ENCODE results near the gene UBAC2.

The UBAC2 gene

DNA sequence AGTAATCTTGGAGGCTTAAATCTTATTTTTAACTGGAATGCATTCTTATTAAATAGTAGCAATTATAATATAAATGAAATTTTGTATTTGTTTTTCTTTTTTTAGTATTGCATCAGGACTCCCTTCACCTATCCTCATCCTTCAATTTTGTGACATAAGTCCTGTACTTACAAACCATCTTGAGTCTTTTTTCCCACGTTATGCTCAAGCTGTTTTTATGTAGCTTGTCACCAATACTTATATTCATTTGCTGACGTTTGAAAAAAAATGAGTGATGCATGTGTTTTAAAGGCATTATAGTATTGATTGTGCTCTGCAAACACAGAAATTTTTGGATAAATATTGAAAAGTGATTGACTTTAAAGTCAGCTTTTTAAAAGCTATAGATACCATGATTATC is 56.6 kb downstream of the UBAC2 start:
- H3K4me3 ChIP-seq (ENCODE audit: low read length), result peak overlapping the region; percentile 96; the same call in 1 of the 2 replicates
- no peak for TF ChIP-seq ZNF274 (IDR thresholded peaks at IDR 0.05; ENCODE audit: low read depth, low read length)

DNA sequence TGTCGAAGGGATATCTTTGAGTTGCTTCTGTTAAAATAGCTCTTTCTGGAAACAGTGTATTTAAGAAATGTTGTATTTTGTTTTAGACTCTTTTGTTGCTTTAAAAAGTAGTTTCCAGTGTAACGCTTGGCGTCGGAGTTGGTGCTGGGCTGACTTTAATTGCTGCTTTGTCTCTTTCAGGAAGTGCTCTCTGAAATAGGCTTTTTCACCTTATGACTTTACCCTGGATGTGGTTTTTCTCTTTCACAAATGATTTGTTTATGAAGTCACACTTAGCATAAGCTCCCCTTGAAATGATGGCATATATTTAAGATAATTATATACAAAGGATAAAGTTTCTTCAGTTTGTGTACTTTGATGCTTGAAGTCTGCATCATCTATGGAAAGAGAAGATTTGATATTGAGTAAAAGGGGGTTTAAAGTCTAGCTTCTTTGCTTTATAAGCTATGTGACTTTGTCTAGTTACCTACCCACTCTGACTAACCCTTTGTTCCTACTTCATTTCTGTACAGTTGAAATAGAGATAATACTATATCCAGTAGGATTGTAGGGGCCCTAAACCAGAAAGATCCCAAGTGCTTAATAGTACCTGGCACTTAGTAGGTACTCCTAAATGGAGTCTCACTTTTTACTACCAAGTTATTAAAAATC is 57.7 kb downstream of the UBAC2 start, which contains the start of gene GPR18:
TSS of gene GPR18 (minus strand) at position 170 of the 651 bp plus-strand sequence. CDS start 2,507 bp downstream, outside the sequence.
- no peak for TF ChIP-seq ZNF274 (IDR thresholded peaks at IDR 0.05; ENCODE audit: low read depth, low read length)
- H3K4me3 ChIP-seq (ENCODE audit: low read length), result peak within 1 kb of the TSS; percentile 96

DNA sequence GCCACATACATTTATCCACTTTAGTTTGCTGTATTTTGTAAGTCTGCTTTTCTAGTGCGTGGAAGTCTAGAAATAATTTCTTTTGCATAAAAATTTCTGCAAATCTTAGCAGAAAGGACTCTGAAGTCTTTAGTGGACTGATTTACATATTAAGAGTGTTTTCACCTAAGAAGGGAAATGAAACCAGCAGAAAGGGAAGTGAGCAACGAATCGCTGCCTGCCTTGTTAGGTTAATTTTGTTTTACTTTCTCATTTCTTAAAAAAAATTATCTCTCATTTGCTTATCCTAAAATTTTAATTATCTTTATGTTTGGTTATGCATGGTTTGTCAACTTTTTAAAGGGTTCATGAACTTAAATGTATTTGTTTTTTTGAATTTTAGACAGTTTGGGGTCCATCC is 58.3 kb downstream of the UBAC2 start:
- no peak overlapping the region for H3K4me3 ChIP-seq (ENCODE audit: low read length)

GRCh38 chr13:99260216-99260615 is 59.6 kb downstream of the UBAC2 start:
- no peak overlapping the region for H3K4me3 ChIP-seq (ENCODE audit: low read length)
- no peak for TF ChIP-seq ZNF274 (IDR thresholded peaks at IDR 0.05; ENCODE audit: low read depth, low read length)

More for the DNA sequence above, 58.3 kb downstream of the UBAC2 start:
- TF ChIP-seq ZNF274 (IDR thresholded peaks at IDR 0.05; ENCODE audit: low read depth, low read length), result no peak

GRCh38 chr13:99261059-99261458 is 60.4 kb downstream of the UBAC2 start:
- no peak overlapping the region for H3K4me3 ChIP-seq (ENCODE audit: low read length)
- TF ChIP-seq ZNF274 (IDR thresholded peaks at IDR 0.05; ENCODE audit: low read depth, low read length), result no peak

DNA sequence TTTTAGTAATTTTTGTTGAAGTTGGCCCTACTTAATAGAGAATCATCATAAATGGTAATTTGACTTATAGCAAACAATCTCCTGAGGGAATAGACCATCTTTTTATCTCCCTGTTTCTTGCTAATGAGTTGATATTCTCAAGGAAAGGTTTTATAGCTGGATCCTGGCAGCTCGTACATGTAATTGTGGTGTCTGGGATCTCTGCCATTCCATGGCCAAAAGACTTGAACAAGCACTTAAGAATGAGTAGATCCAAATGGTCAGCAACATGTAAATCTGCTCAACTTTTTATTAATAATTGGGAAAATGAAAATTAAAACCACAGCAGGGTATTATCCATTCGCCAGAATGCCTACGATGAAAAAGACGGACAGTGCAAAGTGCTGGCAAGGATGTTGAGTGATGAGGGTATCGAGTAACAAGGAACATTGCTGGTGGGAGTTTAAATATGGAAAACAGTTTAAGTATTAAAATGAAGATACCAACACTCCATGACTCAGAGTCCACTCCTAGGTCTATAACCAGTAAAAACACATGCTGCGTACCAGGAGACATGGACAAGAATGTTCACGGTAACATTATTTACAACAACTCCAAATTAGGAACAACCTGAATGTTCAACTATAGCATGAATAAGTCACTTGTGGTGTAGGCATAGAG is 62.6 kb downstream of the UBAC2 start:
- no peak for TF ChIP-seq ZNF274 (IDR thresholded peaks at IDR 0.05; ENCODE audit: low read depth, low read length)
- no peak overlapping the region for H3K4me3 ChIP-seq (ENCODE audit: low read length)

- TF ChIP-seq ZNF274 (IDR thresholded peaks at IDR 0.05; ENCODE audit: low read depth, low read length), result no peak
Measured at GRCh38 chr13:99264051-99264450, 63.4 kb downstream of the UBAC2 start.

GRCh38 chr13:99265162-99265800 is 64.6 kb downstream of the UBAC2 start:
- no peak overlapping the region for H3K4me3 ChIP-seq (ENCODE audit: low read length)
- no peak for TF ChIP-seq ZNF274 (IDR thresholded peaks at IDR 0.05; ENCODE audit: low read depth, low read length)

More at GRCh38 chr13:99264051-99264450, 63.4 kb downstream of the UBAC2 start:
- no peak overlapping the region for H3K4me3 ChIP-seq (ENCODE audit: low read length)

DNA sequence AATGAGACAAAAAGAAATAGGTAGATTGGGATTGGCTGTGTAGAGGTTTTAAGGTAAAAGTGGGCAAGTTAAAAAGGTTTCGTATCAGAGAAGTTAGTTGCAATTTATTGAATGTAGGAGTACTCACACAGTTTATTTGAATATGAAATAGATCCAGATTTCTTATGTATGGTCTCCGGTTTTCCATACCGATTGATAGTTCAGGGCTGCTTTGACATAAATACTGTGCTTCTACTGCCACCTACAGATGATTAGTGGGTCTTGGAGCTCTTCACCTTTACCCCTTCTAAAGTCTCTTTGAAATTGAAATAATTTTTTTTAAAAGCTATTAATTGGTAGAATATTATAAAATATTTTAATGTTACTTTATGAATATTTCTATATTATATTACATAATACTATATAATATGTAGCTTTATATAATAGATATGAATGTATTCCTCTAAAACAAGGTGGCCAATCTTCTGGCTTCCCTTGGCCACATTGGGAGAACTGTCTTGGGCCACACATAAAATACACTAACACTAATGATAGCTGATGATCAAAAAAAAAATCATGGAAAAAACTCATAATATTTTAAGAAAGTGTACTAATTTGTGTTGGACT is 65.3 kb downstream of the UBAC2 start:
- no peak overlapping the region for H3K4me3 ChIP-seq (ENCODE audit: low read length)
- no peak for TF ChIP-seq ZNF274 (IDR thresholded peaks at IDR 0.05; ENCODE audit: low read depth, low read length)

DNA sequence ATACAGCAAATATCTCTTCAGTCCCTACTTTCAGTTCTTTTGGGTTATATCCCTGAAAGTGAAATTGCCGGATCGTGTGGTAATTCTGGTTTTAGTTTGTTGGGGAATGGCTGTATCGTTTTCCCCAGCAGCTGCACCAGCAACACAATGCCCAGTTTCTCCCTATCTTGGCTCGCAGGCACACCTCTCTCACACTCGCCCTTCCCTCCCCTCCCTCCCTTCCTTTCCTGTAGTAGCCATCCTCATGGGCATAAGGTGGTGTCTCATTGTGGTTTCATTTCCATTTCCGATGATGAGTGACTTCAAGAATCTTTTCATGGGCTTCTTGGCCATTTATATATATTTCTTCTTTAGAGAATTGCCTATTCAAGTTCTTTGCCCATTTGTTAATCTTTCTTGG is 66.2 kb downstream of the UBAC2 start:
- no peak overlapping the region for H3K4me3 ChIP-seq (ENCODE audit: low read length)
- TF ChIP-seq ZNF274 (IDR thresholded peaks at IDR 0.05; ENCODE audit: low read depth, low read length), result no peak

DNA sequence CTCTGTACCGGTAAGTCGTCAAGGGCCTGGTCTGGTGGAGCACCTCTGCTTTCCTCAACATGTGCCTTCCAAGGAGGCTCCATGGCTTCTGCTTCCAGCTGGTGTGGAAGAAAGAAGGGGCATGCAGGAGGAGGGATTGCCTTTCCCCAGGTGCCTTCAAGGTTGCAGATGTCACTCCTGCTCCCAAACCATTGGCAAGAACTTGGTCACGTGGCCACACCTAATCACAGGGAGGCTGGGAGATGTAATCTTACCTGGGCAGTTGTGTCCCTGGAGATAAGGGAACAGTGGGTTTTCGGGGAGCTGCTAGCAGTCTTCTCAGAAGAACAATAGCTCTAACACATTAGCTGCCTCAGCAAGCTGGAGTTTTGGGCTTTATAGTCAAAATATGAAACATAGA is 67.3 kb downstream of the UBAC2 start:
- H3K4me3 ChIP-seq (ENCODE audit: low read length), result no peak overlapping the region
- no peak for TF ChIP-seq ZNF274 (IDR thresholded peaks at IDR 0.05; ENCODE audit: low read depth, low read length)

DNA sequence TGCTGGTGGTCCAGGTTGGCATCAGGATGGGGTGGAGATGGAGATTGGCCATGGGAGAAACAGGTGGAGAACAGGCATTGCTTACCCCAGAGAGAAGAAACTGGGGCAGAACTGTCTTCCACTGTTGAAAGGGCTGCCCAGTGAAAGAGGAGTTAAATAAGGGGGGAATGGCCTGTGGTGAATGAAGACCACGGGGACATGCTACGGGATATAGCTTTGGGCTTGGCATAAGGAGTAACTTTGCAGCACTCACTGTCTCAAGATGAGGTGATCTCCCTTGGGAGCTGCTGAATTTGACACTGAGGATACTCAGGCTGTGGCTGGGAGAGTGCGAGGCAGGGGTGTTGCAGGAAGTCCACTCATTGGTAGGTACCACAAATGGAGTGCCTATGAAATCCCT is 68.2 kb downstream of the UBAC2 start:
- no peak for TF ChIP-seq ZNF274 (IDR thresholded peaks at IDR 0.05; ENCODE audit: low read depth, low read length)
- no peak overlapping the region for H3K4me3 ChIP-seq (ENCODE audit: low read length)

DNA sequence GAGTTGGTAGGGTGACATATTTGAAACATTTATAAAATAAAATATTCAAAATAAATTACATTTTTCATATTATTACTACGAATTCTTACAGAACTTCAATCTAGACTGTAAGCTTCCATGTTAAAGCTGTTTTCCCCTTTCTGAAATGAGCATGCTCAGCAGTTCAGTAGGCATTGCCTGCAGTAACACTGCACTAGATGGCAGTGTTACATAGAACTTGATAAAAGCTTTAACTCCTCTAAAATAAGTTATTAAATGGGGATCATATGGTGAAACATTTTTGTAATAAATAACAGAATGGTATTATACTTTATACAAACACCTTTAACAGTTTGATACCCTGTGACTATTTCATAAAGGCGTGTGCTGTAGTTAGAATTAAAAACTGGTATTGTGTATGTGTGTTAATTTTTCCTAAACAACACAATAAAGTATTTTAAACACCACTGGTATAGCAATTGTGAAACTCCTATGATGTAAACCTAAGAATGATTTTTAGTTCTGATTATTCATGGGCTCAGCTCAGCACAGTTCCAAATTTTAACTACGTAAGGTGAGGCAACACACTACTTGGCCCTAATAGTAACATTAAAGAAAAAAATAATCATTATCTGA is 69.1 kb downstream of the UBAC2 start:
- TF ChIP-seq ZNF274 (IDR thresholded peaks at IDR 0.05; ENCODE audit: low read depth, low read length), result no peak
- no peak overlapping the region for H3K4me3 ChIP-seq (ENCODE audit: low read length)

- no peak overlapping the region for H3K4me3 ChIP-seq (ENCODE audit: low read length)
- no peak for TF ChIP-seq ZNF274 (IDR thresholded peaks at IDR 0.05; ENCODE audit: low read depth, low read length)
Measured at GRCh38 chr13:99270518-99270917, 69.9 kb downstream of the UBAC2 start.
